Measurements from ENCODE around the gene GSN. TPM values are rescaled to one million over a fixed set of nuclear protein-coding genes. Genes with fewer than 3 reads are reported as not detected.
A peak's percentile ranks its signal among the peaks of the same experiment; 100 is the strongest.

GSN gene
- total and polyA plus RNA-seq, 2 of the 13 experiments (the other 11 are each of a cell fraction or from before 2014, with no cell fraction given) = 294 to 307 TPM

DNA sequence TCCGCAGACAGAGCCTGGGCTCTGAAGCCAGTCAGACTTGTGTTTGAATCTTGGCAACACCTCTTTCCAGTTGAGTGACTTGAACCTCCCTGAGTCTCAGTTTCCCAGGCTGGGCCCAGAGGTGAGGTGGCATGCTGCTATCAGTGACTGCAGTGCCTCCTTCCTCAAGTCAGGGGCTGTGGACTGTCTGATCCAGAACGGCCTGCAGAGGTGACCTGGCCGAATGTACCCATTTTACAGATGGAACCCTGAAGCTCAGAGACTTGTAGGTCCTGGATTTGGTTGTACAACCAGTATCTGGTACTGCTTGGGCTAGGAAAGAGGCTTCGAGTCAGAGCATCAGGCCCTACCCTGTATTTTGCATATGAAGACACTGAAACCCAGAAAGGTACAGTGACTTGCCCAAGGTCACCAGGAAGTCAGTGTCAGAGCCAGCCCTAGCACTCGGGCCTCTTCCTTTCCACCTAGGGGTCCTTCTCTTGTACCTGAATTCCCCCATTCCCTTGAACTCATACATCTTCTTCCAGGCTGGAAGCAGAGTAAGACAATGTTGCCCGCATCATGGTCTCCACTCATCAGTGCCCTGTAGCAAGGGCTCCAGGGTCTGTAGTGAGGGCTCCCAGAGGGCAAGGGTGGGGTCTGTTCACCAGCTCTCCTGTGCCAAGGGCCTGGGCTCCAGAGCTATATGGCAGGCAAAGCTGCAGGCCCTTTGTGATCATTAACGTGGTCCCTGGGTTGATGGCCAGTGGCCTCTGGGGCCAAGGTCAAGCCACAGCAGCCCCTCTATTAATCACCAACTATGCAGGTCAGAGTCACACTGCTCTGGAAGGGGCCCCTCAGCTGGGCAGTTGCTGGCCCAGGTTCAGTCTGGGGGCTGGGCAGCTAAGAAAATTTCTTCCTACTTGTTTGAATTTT, 28.5 kb downstream of the GSN start (continued):
- TF ChIP-seq ZNF414 (CRISPR knock-in tag; IDR thresholded peaks at IDR 0.05) (peak; percentile 81; the same call in 1 of the 2 replicates), ZNF441 (CRISPR knock-in tag; IDR thresholded peaks at IDR 0.05; ENCODE audit: borderline replicate concordance) (peak; percentile 20), AHDC1 (CRISPR knock-in tag; IDR thresholded peaks at IDR 0.05; ENCODE audit: borderline replicate concordance) (0 out of 2 replicates have a peak, but pooled peaks have one; percentile 67), CHD4 (IDR thresholded peaks at IDR 0.05; ENCODE audit: borderline replicate concordance, low read length) (peak; percentile 96; the same call in 1 of the 2 replicates), ARNT2 (CRISPR knock-in tag; IDR thresholded peaks at IDR 0.05; ENCODE audit: low read depth) (peak; percentile 44; the same call in 1 of the 2 replicates), SIN3A (IDR thresholded peaks at IDR 0.05; ENCODE audit: borderline replicate concordance, low read depth, low read length) (no peak), KDM5B (CRISPR knock-in tag; IDR thresholded peaks at IDR 0.05; ENCODE audit: borderline replicate concordance) (peak; percentile 31; the same call in 1 of the 2 replicates), ZNF235 (CRISPR knock-in tag; IDR thresholded peaks at IDR 0.05; ENCODE audit: borderline replicate concordance) (no peak), PAX8 (CRISPR knock-in tag; IDR thresholded peaks at IDR 0.05; ENCODE audit: borderline replicate concordance) (no peak), ZNF777 (CRISPR knock-in tag; IDR thresholded peaks at IDR 0.05) (peak; percentile 13; the same call in 1 of the 2 replicates), ZNF788 (CRISPR knock-in tag; IDR thresholded peaks at IDR 0.05; ENCODE audit: borderline replicate concordance) (peak; percentile 70; the same call in 1 of the 2 replicates), ZNF878 (CRISPR knock-in tag; IDR thresholded peaks at IDR 0.05) (peak; percentile 80; the same call in 1 of the 2 replicates), ZNF841 (CRISPR knock-in tag; IDR thresholded peaks at IDR 0.05; ENCODE audit: borderline replicate concordance) (no peak), ZFY (CRISPR knock-in tag; IDR thresholded peaks at IDR 0.05) (peak; percentile 67), ZNF317 (CRISPR knock-in tag; IDR thresholded peaks at IDR 0.05) (0 out of 2 replicates have a peak, but pooled peaks have one; percentile 31)
- TF ChIP-seq, protein P1, sequence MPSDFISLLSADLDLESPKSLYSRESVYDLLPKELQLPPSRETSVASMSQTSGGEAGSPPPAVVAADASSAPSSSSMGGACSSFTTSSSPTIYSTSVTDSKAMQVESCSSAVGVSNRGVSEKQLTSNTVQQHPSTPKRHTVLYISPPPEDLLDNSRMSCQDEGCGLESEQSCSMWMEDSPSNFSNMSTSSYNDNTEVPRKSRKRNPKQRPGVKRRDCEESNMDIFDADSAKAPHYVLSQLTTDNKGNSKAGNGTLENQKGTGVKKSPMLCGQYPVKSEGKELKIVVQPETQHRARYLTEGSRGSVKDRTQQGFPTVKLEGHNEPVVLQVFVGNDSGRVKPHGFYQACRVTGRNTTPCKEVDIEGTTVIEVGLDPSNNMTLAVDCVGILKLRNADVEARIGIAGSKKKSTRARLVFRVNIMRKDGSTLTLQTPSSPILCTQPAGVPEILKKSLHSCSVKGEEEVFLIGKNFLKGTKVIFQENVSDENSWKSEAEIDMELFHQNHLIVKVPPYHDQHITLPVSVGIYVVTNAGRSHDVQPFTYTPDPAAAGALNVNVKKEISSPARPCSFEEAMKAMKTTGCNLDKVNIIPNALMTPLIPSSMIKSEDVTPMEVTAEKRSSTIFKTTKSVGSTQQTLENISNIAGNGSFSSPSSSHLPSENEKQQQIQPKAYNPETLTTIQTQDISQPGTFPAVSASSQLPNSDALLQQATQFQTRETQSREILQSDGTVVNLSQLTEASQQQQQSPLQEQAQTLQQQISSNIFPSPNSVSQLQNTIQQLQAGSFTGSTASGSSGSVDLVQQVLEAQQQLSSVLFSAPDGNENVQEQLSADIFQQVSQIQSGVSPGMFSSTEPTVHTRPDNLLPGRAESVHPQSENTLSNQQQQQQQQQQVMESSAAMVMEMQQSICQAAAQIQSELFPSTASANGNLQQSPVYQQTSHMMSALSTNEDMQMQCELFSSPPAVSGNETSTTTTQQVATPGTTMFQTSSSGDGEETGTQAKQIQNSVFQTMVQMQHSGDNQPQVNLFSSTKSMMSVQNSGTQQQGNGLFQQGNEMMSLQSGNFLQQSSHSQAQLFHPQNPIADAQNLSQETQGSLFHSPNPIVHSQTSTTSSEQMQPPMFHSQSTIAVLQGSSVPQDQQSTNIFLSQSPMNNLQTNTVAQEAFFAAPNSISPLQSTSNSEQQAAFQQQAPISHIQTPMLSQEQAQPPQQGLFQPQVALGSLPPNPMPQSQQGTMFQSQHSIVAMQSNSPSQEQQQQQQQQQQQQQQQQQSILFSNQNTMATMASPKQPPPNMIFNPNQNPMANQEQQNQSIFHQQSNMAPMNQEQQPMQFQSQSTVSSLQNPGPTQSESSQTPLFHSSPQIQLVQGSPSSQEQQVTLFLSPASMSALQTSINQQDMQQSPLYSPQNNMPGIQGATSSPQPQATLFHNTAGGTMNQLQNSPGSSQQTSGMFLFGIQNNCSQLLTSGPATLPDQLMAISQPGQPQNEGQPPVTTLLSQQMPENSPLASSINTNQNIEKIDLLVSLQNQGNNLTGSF (CRISPR knock-in tag; IDR thresholded peaks at IDR 0.05) = no peak; the same call in 1 of the 2 replicates

All from HepG2 (cell line).